KOPT-K1 (cell line): Measurements from ENCODE around the gene AIG1.

Experiments
- H3K27ac ChIP-seq: fragments of 200-600 bp; sonication (generic); 2 replicates; pipeline ENCODE4 v1.5.1; 2016; ENCODE audit warnings: antibody characterized with exemption, mild to moderate bottlenecking, low read depth, low read length; ENCODE audit not compliant: poor library complexity, severe bottlenecking
- H3K36me3 ChIP-seq: fragments of 200-600 bp; sonication (generic); 2 replicates; pipeline ENCODE4 v1.5.1; 2017; ENCODE audit warnings: antibody characterized with exemption, mild to moderate bottlenecking, low read length, moderate library complexity; ENCODE audit not compliant: insufficient read depth
- H3K9me3 ChIP-seq: fragments of 200-600 bp; sonication (generic); 2 replicates; pipeline ENCODE4 v1.5.1; 2017; ENCODE audit warnings: antibody characterized with exemption, low read length, mild to moderate bottlenecking; ENCODE audit not compliant: insufficient read depth, poor library complexity, severe bottlenecking

The AIG1 gene

DNA sequence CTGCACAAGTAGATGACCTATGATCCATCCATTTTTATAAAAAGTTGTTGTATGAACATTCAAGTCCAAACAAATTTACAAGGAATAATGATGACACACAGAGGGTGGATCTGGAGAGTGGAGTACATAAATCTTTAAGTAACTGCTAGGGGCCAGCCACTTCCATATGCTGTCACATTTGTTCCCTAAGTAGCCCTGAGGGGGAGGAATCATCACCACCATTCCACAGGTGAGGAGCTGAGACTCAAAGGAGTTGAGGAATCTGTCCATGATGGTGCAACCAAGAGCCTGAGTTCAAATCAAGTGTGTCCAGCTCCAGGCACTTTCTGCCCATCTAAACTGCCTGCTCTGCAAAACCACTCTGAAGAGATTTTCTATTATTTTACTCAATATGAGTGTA lies 132.1 kb downstream of the AIG1 start:
- no peaks in the 10 kb centered on the region for H3K9me3 ChIP-seq
- no peaks in the 10 kb centered on the region for H3K36me3 ChIP-seq

DNA sequence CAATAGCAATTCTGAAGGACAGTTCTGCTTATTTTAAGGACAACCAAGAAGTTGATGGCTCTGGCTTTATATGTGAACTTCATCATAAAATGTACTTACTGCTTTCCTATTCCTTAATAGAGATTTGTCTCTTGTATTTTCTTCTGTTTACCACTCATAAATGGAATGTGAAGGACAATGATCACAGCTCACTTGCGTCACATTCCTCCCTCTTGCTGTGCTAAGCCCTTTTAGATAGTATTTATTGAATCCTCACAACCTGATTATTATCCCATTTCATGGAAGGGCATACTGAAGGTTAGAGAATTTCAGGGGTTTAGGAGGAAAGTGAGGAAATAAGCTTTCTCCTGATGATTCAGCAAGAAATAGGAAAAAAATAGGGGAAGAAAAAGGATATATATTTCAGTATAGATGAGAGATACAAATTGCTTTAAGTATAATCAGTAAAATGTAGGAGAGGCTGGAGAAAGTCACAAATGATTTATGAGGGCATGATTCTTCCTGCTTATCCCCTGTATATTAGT lies 132.9 kb downstream of the AIG1 start:
- Histone ChIP-seq H3K9me3 (no peaks in the 10 kb centered on the region), H3K36me3 (no peaks in the 10 kb centered on the region), H3K27ac (no peak overlapping the region)

More for the DNA sequence above, 132.1 kb downstream of the AIG1 start:
- no peak overlapping the region for H3K27ac ChIP-seq

DNA sequence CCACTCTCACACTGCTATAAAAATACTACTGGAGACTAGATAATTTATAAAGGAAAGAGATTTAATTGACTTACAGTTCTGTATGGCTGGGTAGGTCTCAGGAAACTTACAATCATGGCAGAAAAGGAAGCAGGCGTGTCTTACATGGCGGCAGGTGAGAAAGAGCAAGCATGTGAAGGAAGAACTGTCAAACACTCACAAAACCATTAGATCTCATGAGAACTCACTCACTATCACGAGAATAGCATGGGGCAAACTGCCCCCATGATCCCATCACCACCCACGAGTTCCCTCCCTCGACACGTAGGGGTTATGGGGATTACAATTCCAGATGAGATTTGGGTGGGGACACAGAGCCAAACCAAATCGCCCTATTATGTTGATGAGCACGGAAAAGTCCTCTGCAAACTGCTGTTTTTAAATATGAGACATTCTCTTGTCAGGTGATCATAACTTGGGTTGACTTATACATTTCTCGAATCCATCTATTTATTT lies 133.5 kb downstream of the AIG1 start:
- H3K27ac ChIP-seq, result no peak overlapping the region

DNA sequence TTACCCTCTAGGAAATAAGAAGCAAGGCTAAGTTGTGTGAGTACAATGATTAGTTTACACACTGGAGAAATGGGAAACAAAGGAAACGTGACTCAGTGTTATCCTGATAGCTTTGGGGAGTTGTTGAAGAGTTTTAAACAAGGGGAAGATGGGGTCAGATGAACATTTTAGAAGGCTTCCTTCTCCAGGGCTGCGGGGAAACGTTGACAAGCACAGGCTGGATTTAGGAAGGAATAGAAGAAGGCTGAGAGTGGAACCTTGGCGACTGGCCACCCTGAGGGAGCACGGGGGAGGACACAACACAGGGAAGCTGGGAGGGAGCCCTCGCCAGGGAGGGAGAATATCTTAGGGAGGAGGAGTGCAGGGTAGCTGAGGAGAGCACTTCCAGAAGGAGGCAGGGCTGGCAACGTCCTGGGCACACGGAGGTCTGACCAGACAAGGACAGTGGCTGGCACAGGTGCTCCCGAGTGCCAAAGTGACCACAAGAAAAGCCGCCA lies 134.7 kb downstream of the AIG1 start:
- Histone ChIP-seq H3K36me3 (no peaks in the 10 kb centered on the region), H3K9me3 (no peaks in the 10 kb centered on the region), H3K27ac (no peak overlapping the region)

More for the DNA sequence above, 133.5 kb downstream of the AIG1 start:
- no peaks in the 10 kb centered on the region for H3K36me3 ChIP-seq
- no peaks in the 10 kb centered on the region for H3K9me3 ChIP-seq

GRCh38 chr6:143196525-143197225 lies 136.0 kb downstream of the AIG1 start:
- Histone ChIP-seq H3K36me3 (no peaks in the 10 kb centered on the region), H3K27ac (no peak overlapping the region), H3K9me3 (no peaks in the 10 kb centered on the region)

DNA sequence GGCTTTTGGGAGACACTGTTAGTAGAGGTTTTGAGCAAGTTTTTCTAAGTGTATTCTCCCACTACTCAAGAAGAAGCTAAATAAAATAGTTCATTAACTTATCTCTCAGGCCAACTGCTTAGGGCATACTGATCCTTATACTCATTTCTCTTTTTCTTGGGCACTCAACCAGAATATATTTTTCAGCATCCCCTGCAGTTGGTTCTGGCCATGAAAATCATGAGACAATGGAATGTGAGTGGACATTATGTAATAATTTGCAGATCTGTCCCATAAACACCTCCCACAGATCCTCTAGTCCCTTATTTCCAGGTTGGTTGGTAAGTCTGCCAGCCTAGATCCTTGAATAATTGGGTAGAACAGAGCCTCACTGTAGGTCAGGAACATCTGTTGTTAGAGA lies 136.7 kb downstream of the AIG1 start:
- Histone ChIP-seq H3K9me3 (no peaks in the 10 kb centered on the region), H3K36me3 (no peaks in the 10 kb centered on the region), H3K27ac (no peak overlapping the region)

DNA sequence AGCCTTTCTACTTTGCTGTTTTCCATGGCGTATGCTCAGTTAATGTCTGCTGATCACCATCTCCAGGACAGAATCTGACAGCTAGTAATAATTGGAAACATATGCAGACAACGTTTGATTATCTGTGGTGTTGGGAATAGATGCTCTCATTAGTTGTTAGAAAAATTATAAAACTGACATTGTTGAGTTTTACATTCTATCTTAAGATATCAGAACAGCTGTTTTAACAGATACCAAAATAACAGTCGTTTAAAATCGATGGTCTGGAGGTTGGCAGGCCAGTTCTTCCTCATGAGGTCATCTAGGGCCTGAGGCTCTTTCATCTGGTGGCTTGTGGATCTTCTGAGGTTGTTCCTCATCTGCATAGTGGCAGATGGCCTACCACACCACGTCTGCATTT lies 137.6 kb downstream of the AIG1 start:
- no peaks in the 10 kb centered on the region for H3K36me3 ChIP-seq
- H3K9me3 ChIP-seq, result no peaks in the 10 kb centered on the region
- no peak overlapping the region for H3K27ac ChIP-seq

- Histone ChIP-seq H3K36me3 (no peaks in the 10 kb centered on the region), H3K9me3 (no peaks in the 10 kb centered on the region), H3K27ac (no peak overlapping the region)
Observed at GRCh38 chr6:143199291-143199690, 138.6 kb downstream of the AIG1 start.

- no peak overlapping the region for H3K27ac ChIP-seq
- H3K36me3 ChIP-seq, result no peaks in the 10 kb centered on the region
- no peaks in the 10 kb centered on the region for H3K9me3 ChIP-seq
Observed at GRCh38 chr6:143200167-143200770, 139.6 kb downstream of the AIG1 start.

DNA sequence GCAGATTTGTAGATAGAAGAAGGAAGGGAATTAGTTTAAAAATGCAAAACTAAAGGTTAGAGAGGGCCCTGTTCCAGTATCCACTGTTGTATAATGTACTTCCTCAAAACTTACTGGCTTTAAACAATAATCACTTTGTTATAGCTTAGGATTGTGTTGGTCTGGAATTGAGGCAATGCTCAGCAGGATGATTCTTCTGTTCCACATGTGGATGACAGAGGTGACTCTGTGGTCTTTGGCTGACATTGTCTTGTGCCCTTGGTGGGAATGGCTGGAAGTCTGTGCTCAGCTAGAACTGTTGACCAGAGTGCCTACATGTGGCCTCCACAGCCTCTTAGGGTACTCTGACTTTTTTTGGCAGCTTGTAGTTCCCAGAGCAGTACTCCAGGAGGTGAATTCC lies 143.4 kb downstream of the AIG1 start:
- no peaks in the 10 kb centered on the region for H3K36me3 ChIP-seq
- no peaks in the 10 kb centered on the region for H3K9me3 ChIP-seq
- H3K27ac ChIP-seq, result no peak overlapping the region

- Histone ChIP-seq H3K9me3 (no peaks in the 10 kb centered on the region), H3K36me3 (no peaks in the 10 kb centered on the region), H3K27ac (no peak overlapping the region)
Observed at GRCh38 chr6:143205131-143205535, 144.4 kb downstream of the AIG1 start.

- H3K9me3 ChIP-seq, result no peaks in the 10 kb centered on the region
- no peak overlapping the region for H3K27ac ChIP-seq
- H3K36me3 ChIP-seq, result no peaks in the 10 kb centered on the region
Observed at GRCh38 chr6:143205585-143205984, 144.9 kb downstream of the AIG1 start.

DNA sequence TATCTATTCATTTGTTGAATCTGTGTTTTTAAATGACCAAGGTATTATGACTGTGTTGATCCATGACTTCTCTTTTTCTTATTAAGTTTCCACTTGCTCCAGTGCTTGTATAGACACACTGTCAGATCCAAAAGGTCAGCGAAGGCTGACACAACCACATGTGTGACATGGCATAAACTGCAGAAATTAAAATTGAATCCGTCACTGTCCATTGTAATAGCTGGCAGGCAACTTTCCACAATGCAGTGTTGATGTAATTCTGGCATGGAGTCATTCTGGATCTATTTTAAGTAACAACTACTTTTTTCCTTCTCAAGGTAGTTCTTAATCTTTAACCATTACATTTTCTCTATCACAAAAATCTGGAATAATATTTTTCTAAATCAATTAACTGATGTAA lies 145.3 kb downstream of the AIG1 start:
- Histone ChIP-seq H3K9me3 (no peaks in the 10 kb centered on the region), H3K27ac (no peak overlapping the region), H3K36me3 (no peaks in the 10 kb centered on the region)

DNA sequence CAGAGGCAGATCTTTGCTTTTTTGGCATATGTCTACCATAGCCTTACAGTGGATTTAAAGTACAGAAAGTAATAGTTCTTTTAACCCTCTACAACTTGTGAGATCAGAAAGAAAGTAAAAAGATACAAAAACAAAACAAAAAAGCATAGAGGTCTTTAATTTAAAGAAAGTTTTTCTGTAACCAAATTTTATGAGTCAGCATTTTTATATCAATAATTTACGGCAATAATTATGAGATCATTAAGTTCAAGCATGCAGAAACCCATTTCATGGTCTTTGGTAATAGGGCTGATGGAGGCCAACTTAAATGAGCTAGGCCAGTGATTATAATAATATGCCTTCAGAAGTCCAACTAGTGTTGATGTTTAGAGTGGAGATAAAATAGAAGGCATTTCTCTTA lies 145.9 kb downstream of the AIG1 start:
- H3K36me3 ChIP-seq, result no peaks in the 10 kb centered on the region
- no peak overlapping the region for H3K27ac ChIP-seq
- no peaks in the 10 kb centered on the region for H3K9me3 ChIP-seq

DNA sequence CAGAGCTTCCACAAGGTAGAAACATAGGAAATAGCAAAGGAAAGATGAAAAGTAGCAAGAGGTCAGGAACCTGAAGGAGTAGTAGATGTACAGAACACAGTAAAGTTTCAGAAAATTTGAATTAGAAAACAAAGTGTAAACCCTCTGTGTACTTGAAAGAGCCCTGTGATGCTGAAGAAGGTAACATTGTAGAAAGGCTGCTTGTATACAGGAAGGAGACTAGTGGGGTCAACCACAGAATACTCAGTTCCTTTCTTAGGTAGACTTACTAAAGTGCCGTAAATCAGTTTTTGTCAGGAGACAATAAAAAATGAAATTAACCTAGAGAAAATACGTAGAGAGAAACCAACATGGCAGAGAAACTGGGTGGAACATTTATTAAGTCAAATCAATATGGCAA lies 149.7 kb downstream of the AIG1 start:
- no peaks in the 10 kb centered on the region for H3K36me3 ChIP-seq

More for the DNA sequence above, 149.7 kb downstream of the AIG1 start:
- Histone ChIP-seq H3K27ac (no peak overlapping the region), H3K9me3 (no peaks in the 10 kb centered on the region)
